CD4-positive, alpha-beta T cell (primary cell): Measurements from ENCODE around the gene PLCG2. TPM values are rescaled to one million over a fixed set of nuclear protein-coding genes. Genes with fewer than 3 reads are reported as not detected.

Experiments used
- ATAC-seq: fragments of 200-7000 bp; cut with Tn5 transposase; one replicate; pipeline ENCODE4 v1.10.0; 2022; ENCODE audit warnings: mild to moderate bottlenecking; ENCODE audit not compliant: poor library complexity
- CTCF ChIA-PET: fragments of 350-600 bp; sonication (Branson Sonifier 250); formaldehyde crosslinking; loops from one replicate; lab custom pipeline; 2021; ENCODE audit warnings: antibody characterized with exemption, inconsistent platforms; lab: Charles Lee
- POLR2A ChIA-PET: fragments of 350-600 bp; sonication (Branson Sonifier 250); formaldehyde crosslinking; loops from one replicate; lab custom pipeline; 2021; ENCODE audit warnings: antibody characterized with exemption, inconsistent platforms; lab: Charles Lee
- DNase-seq, 14 experiments: peaks; one replicate each; pipeline ENCODE4 v3.0.0-alpha.2; 2013 to 2020; ENCODE audit warnings: mixed read lengths in 2 of 14
- H3K27ac ChIP-seq, 2 donors: one replicate each; pipeline versions ENCODE4 v1.5.1 to v1.7.0; 2013; ENCODE audit warnings: low read length in 2 of 2, low read depth in 1 of 2, mild to moderate bottlenecking in 1 of 2
- H3K27me3 ChIP-seq, 2 experiments: 1 replicate in 1 of 2; 2 replicates in 1 of 2; pipeline versions ENCODE4 v1.6.1 to v1.7.0; 2013; ENCODE audit warnings: low read length in 2 of 2, control low read depth in 1 of 2, mild to moderate bottlenecking in 1 of 2, moderate library complexity in 1 of 2; ENCODE audit not compliant: insufficient read depth in 2 of 2, control insufficient read depth in 1 of 2
- H3K36me3 ChIP-seq: one replicate; pipeline ENCODE4 v1.6.1; 2013; ENCODE audit warnings: low read length, control low read depth; ENCODE audit not compliant: insufficient read depth
- H3K4me1 ChIP-seq: one replicate; pipeline ENCODE4 v1.6.1; 2013; ENCODE audit warnings: low read length, control low read depth; ENCODE audit not compliant: insufficient read depth
- H3K4me3 ChIP-seq: one replicate; pipeline ENCODE4 v1.5.1; 2013; ENCODE audit warnings: mild to moderate bottlenecking, low read length, moderate library complexity
- H3K9me3 ChIP-seq, 2 experiments: 1 replicate in 1 of 2; 2 replicates in 1 of 2; pipeline versions ENCODE4 v1.6.1 to v1.7.0; 2013; ENCODE audit warnings: low read length in 2 of 2, mild to moderate bottlenecking in 2 of 2, control low read depth in 1 of 2, moderate library complexity in 1 of 2; ENCODE audit not compliant: control insufficient read depth in 1 of 2, insufficient read depth in 1 of 2
- H3K27ac Mint-ChIP-seq: one replicate; pipeline ENCODE4 v1.8.0; 2020; ENCODE audit warnings: mixed read lengths
- H3K27me3 Mint-ChIP-seq: one replicate; pipeline ENCODE4 v1.8.0; 2021; ENCODE audit warnings: mixed read lengths
- H3K36me3 Mint-ChIP-seq: one replicate; pipeline ENCODE4 v1.8.0; 2021; ENCODE audit warnings: low read depth, mixed read lengths
- H3K4me1 Mint-ChIP-seq: one replicate; pipeline ENCODE4 v1.8.0; 2021; ENCODE audit warnings: low read depth, mixed read lengths
- H3K4me3 Mint-ChIP-seq: one replicate; pipeline ENCODE4 v1.8.0; 2020; ENCODE audit warnings: mild to moderate bottlenecking, mixed read lengths
- H3K9me3 Mint-ChIP-seq: one replicate; pipeline ENCODE4 v1.8.0; 2020; ENCODE audit warnings: mixed read lengths
- CTCF ChIP-seq: fragments of 200-600 bp; IDR thresholded peaks from one replicate; pipeline ENCODE4 v1.8.0; 2022; ENCODE audit warnings: antibody characterized with exemption, mild to moderate bottlenecking
- intact Hi-C, 2 experiments: fragments of 100-400 bp; cut with DNase I in 1 of 2; cut with micrococcal nuclease in 1 of 2; formaldehyde crosslinking; loops; one replicate each; pipeline versions ENCODE4 v1.15.1 to v1.9.0; 2023 to 2025; cut with DNase I, micrococcal nuclease
- total RNA-seq, 174 experiments: library from RNA in 2 of 174; stranded (reverse) in 2 of 174; gene quantifications; one replicate each; pipeline ENCODE4 v1.2.3 and lab custom pipeline; 2021 to 2026

Gene PLCG2
- total RNA-seq, 2 experiments from 2014 or later, result 0.92 to 1.5 TPM

- no peak for TF ChIP-seq CTCF
- no peaks in the 10 kb centered on the region for H3K36me3 Mint-ChIP-seq
- H3K9me3 ChIP-seq, result no peaks in the 10 kb centered on the region
- no peak for DNase-seq
- H3K4me3 ChIP-seq, result no peak overlapping the region
- no peaks in the 10 kb centered on the region for H3K9me3 Mint-ChIP-seq
- peaks cover 6% of the 10 kb centered on the region for H3K27me3 Mint-ChIP-seq
- H3K27me3 ChIP-seq, result no peaks in the 10 kb centered on the region
- no peaks in the 10 kb centered on the region for H3K36me3 ChIP-seq
- no peak overlapping the region for H3K27ac ChIP-seq
- ChIA-PET CTCF (interaction anchor here (0.6 kb wide), 1 partner anchor 619 kb away, joined by 4 read pairs; no protein-coding TSS in a partner anchor), POLR2A (no interaction called here)
- ATAC-seq, result no peak
- intact Hi-C loops, result no loop called here
- no peaks in the 10 kb centered on the region for H3K4me1 Mint-ChIP-seq
- no peak overlapping the region for H3K27ac Mint-ChIP-seq
- no peaks in the 10 kb centered on the region for H3K4me1 ChIP-seq
- no peak overlapping the region for H3K4me3 Mint-ChIP-seq
Observed at GRCh38 chr16:81810361-81810760, 31.3 kb downstream of the PLCG2 start.

- ChIA-PET CTCF (no interaction called here), POLR2A (no interaction called here)
- no peak for ATAC-seq
- no peaks in the 10 kb centered on the region for H3K4me1 ChIP-seq
- intact Hi-C loops, result no loop called here
- H3K27ac ChIP-seq, result no peak overlapping the region
- Mint-ChIP-seq H3K4me1 (no peaks in the 10 kb centered on the region), H3K9me3 (no peaks in the 10 kb centered on the region), H3K27ac (no peak overlapping the region), H3K4me3 (no peak overlapping the region), H3K27me3 (peaks cover 6% of the 10 kb centered on the region), H3K36me3 (no peaks in the 10 kb centered on the region)
- H3K36me3 ChIP-seq, result no peaks in the 10 kb centered on the region
- TF ChIP-seq CTCF, result no peak
- no peak overlapping the region for H3K4me3 ChIP-seq
- H3K9me3 ChIP-seq, result no peaks in the 10 kb centered on the region
- no peak for DNase-seq
- no peaks in the 10 kb centered on the region for H3K27me3 ChIP-seq
Observed at GRCh38 chr16:81810894-81811538, 31.9 kb downstream of the PLCG2 start.

GRCh38 chr16:81813648-81814047 lies 34.6 kb downstream of the PLCG2 start:
- Histone ChIP-seq H3K27me3 (no peaks in the 10 kb centered on the region), H3K9me3 (no peaks in the 10 kb centered on the region), H3K4me1 (no peaks in the 10 kb centered on the region), H3K27ac (no peak overlapping the region), H3K4me3 (no peak overlapping the region), H3K36me3 (no peaks in the 10 kb centered on the region)
- Mint-ChIP-seq H3K4me3 (no peak overlapping the region), H3K27me3 (peaks cover 6% of the 10 kb centered on the region), H3K27ac (no peak overlapping the region), H3K9me3 (no peaks in the 10 kb centered on the region), H3K4me1 (no peaks in the 10 kb centered on the region), H3K36me3 (no peaks in the 10 kb centered on the region)
- ATAC-seq, result no peak
- no peak for TF ChIP-seq CTCF
- CTCF ChIA-PET, result no interaction called here
- no peak for DNase-seq
- POLR2A ChIA-PET, result no interaction called here
- intact Hi-C loops, result no loop called here
